Muscle of back (tissue), 10 donors: ENCODE data around the gene PRDM10. TPM values are rescaled to one million over a fixed set of nuclear protein-coding genes. Genes with fewer than 3 reads are reported as not detected.

Experiments
- polyA plus RNA-seq, 10 donors: library from polyadenylated mRNA; unstranded; fragments of 120-200 nt; gene quantifications; one replicate each; pipeline ENCODE4 v1.2.1, GENCODE V29; 2013; ENCODE audit not compliant: insufficient read length in 10 of 10

PRDM10 gene
- polyA plus RNA-seq, 10 donors: 4.1 to 7.8 (median 6.3) TPM

Other genes with a start within 250 kb of the PRDM10 start
- 1 to 10 TPM in 1 of 10 donors, under 1 TPM in 9; 0.15 to 1.9 (median 0.39) TPM for gene TMEM45B, start 187.0 kb downstream of the PRDM10 start, polyA plus RNA-seq
- 10 to 100 TPM; 16.3 to 24.6 (median 21.0) TPM for gene NFRKB, start 107.3 kb downstream of the PRDM10 start, polyA plus RNA-seq
- gene APLP2, start 67.1 kb upstream of the PRDM10 start, polyA plus RNA-seq: 100 to 1,000 TPM; 119 to 188 (median 144) TPM
- gene ST14, start 156.9 kb upstream of the PRDM10 start, polyA plus RNA-seq: 1 to 10 TPM in 3 of 10 donors, under 1 TPM in 7; 0.27 to 5.9 (median 0.53) TPM